Adrenal gland (tissue), 12 donors: Measurements from ENCODE around the gene MTUS2. TPM values are rescaled to one million over a fixed set of nuclear protein-coding genes. Genes with fewer than 3 reads are reported as not detected.

Experiments used
- DNase-seq, 7 donors: peaks; one replicate each; pipeline ENCODE4 v3.0.0-alpha.2; 2019 to 2020
- H3K27ac ChIP-seq, 5 donors: fragments of 200-600 bp; sonication (generic) in 4 of 5; 1 replicate in 3 of 5; 2 replicates in 2 of 5; pipeline versions ENCODE4 v1.5.1 to v1.8.0; 2016 to 2020; ENCODE audit warnings: mild to moderate bottlenecking in 1 of 5
- H3K27me3 ChIP-seq: fragments of 200-600 bp; 2 replicates; pipeline ENCODE4 v1.8.0; 2021
- H3K36me3 ChIP-seq, 2 donors: fragments of 200-600 bp; replicated peaks in 1 of 2; 1 replicate in 1 of 2; 2 replicates in 1 of 2; pipeline versions ENCODE4 v1.5.1 to v1.8.0; 2018 to 2022
- H3K4me1 ChIP-seq, 2 donors: fragments of 200-600 bp; replicated peaks in 1 of 2; 1 replicate in 1 of 2; 2 replicates in 1 of 2; pipeline versions ENCODE4 v1.5.1 to v1.8.0; 2018 to 2021
- H3K4me3 ChIP-seq, 4 donors: fragments of 200-600 bp; sonication (generic) in 3 of 4; one replicate each; pipeline ENCODE4 v1.5.1; 2016 to 2018
- H3K9me3 ChIP-seq, 3 donors: fragments of 200-600 bp; sonication (generic) in 1 of 3; replicated peaks in 1 of 3; 1 replicate in 2 of 3; 2 replicates in 1 of 3; pipeline versions ENCODE4 v1.5.1 to v1.8.0; 2016 to 2021
- POLR2A ChIP-seq, 2 donors: fragments of 450-650 bp; IDR thresholded peaks; one replicate each; pipeline ENCODE4 v1.6.1; 2017; ENCODE audit warnings: antibody characterized with exemption in 2 of 2, mild to moderate bottlenecking in 2 of 2, moderate library complexity in 1 of 2
- WGBS, 4 donors: extraction: QIAGEN DNeasy Blood & Tissue Kit in 2 of 4; methylation state at CpG; one replicate each; pipeline versions ENCODE4 v1.1.5 to v1.1.7; 2013 to 2017; 5-methylcytosine and 5-hydroxymethylcytosine counted together
- intact Hi-C, 2 donors: fragments of 100-400 bp; cut with DNase I; formaldehyde crosslinking; loops; one replicate each; pipeline versions ENCODE4 v1.14.1 to v1.15.0; 2022 to 2023
- polyA plus RNA-seq, 3 donors: library from polyadenylated mRNA; stranded (reverse); fragments of 200-250 nt in 2 of 3; fragments of 350-450 nt in 1 of 3; fragmentation: Illumina TruSeq in 1 of 3; extraction: RNeasy Lipid Tissue Mini Kit (QIAGEN cat#74804) in 1 of 3; gene quantifications; one replicate each; pipeline ENCODE4 v1.2.3, GENCODE V29; 2013 to 2014
- total RNA-seq, 9 donors: library from RNA; depleted of rRNA in 4 of 9; stranded (reverse); fragments of >200 nt in 4 of 9; fragments of 120-200 nt in 1 of 9; fragmentation: NEBNext Ultra II Directional in 1 of 9; extraction: Animal tissue kit (Norgen Biotek cat#: 25700) in 1 of 9; gene quantifications; one replicate each; pipeline versions ENCODE4 v1.1.0 to v1.2.4, GENCODE V29; 2013 to 2023
- TF ChIP-seq, protein P1 (sequence below), 6 experiments: fragments of 450-650 bp in 4 of 6; fragments of 200-600 bp in 2 of 6; sonication (generic) in 1 of 6; IDR thresholded peaks; 1 replicate in 5 of 6; 2 replicates in 1 of 6; pipeline versions ENCODE4 v1.5.1 to v1.8.0; 2016 to 2021; ENCODE audit warnings: antibody characterized with exemption in 6 of 6, mild to moderate bottlenecking in 2 of 6, moderate library complexity in 1 of 6
- donor health status: healthy with polysubstance abuse.
- donor health status: Bipolar disorder and iron deficiency.
- donor health status: DM: yes; HTN: yes; CAD: no.
- donor health status: DM: no; HTN: no; CAD: no.
- donor health status: DM: no; HTN: no; CAD: no.
- donor health status: DM: yes; HTN: yes; CAD: no.

Gene MTUS2
- total and polyA plus RNA-seq, 12 donors, result 0.07 to 0.24 (median 0.14) TPM; not detected in 5

DNA sequence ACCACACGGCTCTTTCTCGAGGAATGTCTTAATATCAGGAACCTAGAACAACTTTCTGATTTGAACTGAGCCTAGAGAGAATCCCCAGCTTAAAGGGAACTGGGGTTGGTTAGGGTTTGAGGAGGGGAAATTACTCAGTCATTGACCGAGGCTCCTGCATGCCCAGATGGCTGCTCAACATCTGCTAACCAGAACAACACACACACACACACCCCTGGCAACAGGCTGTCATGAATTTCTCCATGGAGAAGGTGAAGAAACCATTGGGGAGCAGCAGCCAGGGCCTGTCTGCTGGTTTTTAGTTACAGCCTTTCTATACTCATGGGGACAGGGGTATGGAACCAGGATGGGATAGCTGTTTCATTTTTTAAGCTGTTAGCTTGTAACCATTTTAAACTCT, 5.2 kb downstream of the MTUS2 start:
- Histone ChIP-seq H3K27me3 (peaks cover 13% of the 10 kb centered on the region), H3K4me3 (no peak overlapping the region), H3K9me3 (peaks cover 0 to 5% (median 0%) of the 10 kb centered on the region in 3 donors), H3K4me1 (peaks cover 0 to 3% of the 10 kb centered on the region in 2 donors), H3K27ac (no peak overlapping the region), H3K36me3 (no peaks in the 10 kb centered on the region)
- 73 to 82% (median 75%) methylated on average over 3 of the region's 3 CpGs for WGBS, 4 donors
- DNase-seq, result no peak
- no peak for TF ChIP-seq POLR2A (IDR thresholded peaks at IDR 0.05)
- TF ChIP-seq, protein P1, sequence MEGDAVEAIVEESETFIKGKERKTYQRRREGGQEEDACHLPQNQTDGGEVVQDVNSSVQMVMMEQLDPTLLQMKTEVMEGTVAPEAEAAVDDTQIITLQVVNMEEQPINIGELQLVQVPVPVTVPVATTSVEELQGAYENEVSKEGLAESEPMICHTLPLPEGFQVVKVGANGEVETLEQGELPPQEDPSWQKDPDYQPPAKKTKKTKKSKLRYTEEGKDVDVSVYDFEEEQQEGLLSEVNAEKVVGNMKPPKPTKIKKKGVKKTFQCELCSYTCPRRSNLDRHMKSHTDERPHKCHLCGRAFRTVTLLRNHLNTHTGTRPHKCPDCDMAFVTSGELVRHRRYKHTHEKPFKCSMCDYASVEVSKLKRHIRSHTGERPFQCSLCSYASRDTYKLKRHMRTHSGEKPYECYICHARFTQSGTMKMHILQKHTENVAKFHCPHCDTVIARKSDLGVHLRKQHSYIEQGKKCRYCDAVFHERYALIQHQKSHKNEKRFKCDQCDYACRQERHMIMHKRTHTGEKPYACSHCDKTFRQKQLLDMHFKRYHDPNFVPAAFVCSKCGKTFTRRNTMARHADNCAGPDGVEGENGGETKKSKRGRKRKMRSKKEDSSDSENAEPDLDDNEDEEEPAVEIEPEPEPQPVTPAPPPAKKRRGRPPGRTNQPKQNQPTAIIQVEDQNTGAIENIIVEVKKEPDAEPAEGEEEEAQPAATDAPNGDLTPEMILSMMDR (IDR thresholded peaks at IDR 0.05), result no peak
- intact Hi-C loops, result no loop called here

DNA sequence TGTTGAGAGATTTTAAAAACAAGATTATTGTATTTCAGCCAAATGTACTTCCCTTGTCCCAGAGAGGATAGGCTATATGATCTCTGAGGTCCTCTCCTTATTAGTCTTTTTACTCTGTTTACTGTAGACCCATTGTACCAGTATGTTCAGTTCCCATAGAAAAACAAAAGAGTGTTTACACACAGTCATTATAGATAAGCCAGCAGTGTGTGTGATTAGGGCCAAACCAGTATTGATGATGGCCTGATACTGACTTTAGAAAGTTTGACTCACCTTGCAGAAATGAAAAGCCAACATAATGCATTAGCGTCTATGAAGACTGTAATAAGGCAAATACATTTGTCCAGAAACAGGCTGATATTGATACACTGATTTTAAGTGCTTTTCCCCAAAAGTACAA, 6.2 kb downstream of the MTUS2 start:
- 82 to 96% (median 91%) methylated on average over 1 of the region's 1 CpG for WGBS, 4 donors
- Histone ChIP-seq H3K36me3 (no peaks in the 10 kb centered on the region), H3K27me3 (peaks cover 3% of the 10 kb centered on the region), H3K9me3 (peaks cover 0 to 8% (median 0%) of the 10 kb centered on the region in 3 donors), H3K27ac (no peak overlapping the region), H3K4me3 (no peak overlapping the region), H3K4me1 (no peaks in the 10 kb centered on the region)
- intact Hi-C loops, result no loop called here
- DNase-seq, result no peak
- no peak for TF ChIP-seq POLR2A (IDR thresholded peaks at IDR 0.05)
- TF ChIP-seq, protein P1 (IDR thresholded peaks at IDR 0.05), result no peak

DNA sequence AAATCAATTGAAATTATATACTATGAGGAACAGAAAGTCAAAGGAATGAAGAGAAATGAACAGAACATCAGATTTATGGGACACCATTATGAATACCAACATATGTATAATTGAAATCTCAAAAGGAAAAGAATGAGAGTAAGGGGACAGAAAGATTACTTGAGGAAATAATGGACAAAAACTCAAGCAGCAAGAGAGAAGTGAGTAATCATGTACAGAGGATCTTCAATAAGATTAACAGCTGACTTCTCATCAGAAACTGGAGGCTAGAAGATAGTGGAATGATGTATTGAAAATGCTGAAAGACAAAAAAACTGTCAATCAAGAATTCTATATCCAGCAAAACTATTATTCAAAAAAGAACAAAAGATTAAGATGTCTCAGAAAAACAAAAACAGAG, 10.4 kb downstream of the MTUS2 start:
- intact Hi-C loops, result no loop called here
- Histone ChIP-seq H3K27me3 (no peaks in the 10 kb centered on the region), H3K4me3 (no peak overlapping the region), H3K4me1 (no peaks in the 10 kb centered on the region), H3K36me3 (no peaks in the 10 kb centered on the region), H3K9me3 (peaks cover 0 to 8% (median 0%) of the 10 kb centered on the region in 3 donors), H3K27ac (no peak overlapping the region)
- DNase-seq, result no peak
- TF ChIP-seq POLR2A (IDR thresholded peaks at IDR 0.05), result no peak
- TF ChIP-seq, protein P1 (IDR thresholded peaks at IDR 0.05), result no peak

DNA sequence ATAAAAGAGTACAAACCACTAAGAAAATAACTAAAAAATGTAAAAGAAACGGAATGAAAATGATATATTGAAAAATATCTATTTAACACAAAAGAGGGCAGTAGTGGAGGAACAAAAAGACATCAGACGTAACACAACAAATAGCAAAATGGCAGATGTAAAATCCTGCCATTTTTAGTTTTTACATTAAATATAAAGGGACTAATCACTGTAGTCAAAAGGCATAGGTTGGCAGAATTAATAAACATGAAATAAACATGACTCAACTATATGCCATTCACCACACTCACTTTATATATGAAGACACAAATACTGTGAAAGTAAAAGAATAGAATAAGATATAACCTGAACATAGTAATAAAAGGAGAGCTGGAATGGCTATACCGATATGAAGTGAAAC, 11.0 kb downstream of the MTUS2 start:
- no peaks in the 10 kb centered on the region for H3K36me3 ChIP-seq
- WGBS, 4 donors, result 57 to 79% (median 67%) methylated on average over 3 of the region's 3 CpGs
- H3K9me3 ChIP-seq, result peaks cover 0 to 8% (median 0%) of the 10 kb centered on the region in 3 donors
- H3K4me1 ChIP-seq, result no peaks in the 10 kb centered on the region
- no peak for TF ChIP-seq POLR2A (IDR thresholded peaks at IDR 0.05)
- TF ChIP-seq, protein P1 (IDR thresholded peaks at IDR 0.05), result no peak
- H3K27me3 ChIP-seq, result no peaks in the 10 kb centered on the region
- no peak overlapping the region for H3K27ac ChIP-seq
- intact Hi-C loops, result no loop called here
- DNase-seq, result no peak
- H3K4me3 ChIP-seq, result no peak overlapping the region
